IMR-90 (cell line): Measurements from ENCODE around the gene IL12RB2.

Source experiments
- CEBPB ChIP-seq: IDR thresholded peaks from 2 replicates; pipeline ENCODE4 v1.6.1; 2012; ENCODE audit warnings: low read depth, low read length, improper control_type of control experiment
- MXI1 ChIP-seq: IDR thresholded peaks from 2 replicates; pipeline ENCODE4 v1.6.1; 2012; ENCODE audit warnings: low read depth, mild to moderate bottlenecking, low read length, moderate library complexity, borderline replicate concordance
- POLR2A ChIP-seq: IDR thresholded peaks from 2 replicates; pipeline ENCODE4 v1.6.1; 2012; ENCODE audit warnings: mild to moderate bottlenecking, low read depth, low read length
- TF ChIP-seq, protein P1 (sequence below): conservative IDR thresholded peaks from 2 replicates; pipeline ENCODE4 v1.5.1; 2012; ENCODE audit warnings: mild to moderate bottlenecking, low read depth, low read length, improper control_type of control experiment
- TF ChIP-seq, protein P2 (sequence below): fragments of 150-350 bp; IDR thresholded peaks from 2 replicates; pipeline ENCODE4 v1.6.1; 2017; ENCODE audit warnings: mild to moderate bottlenecking, antibody characterized with exemption, low read length, low read depth

DNA sequence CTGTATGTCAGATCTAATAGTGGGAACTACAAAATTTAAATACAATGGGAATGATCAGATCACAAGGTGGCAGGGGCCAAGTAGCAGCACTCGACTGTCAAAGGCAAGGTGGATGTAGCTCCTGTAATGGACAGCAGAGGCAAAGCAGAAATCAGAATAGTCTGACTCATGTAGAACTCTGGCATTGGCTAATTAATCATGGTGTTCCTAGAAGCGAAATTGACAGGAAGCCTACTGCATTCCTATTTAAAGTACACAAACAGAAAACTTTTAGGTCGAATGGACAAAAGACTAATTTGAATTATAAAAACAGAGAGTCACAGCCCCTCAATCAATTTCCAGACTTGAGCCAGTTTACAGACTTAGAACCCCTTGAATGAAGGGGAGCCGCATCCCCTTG is 17.4 kb upstream of the IL12RB2 start:
- TF ChIP-seq, protein P1, sequence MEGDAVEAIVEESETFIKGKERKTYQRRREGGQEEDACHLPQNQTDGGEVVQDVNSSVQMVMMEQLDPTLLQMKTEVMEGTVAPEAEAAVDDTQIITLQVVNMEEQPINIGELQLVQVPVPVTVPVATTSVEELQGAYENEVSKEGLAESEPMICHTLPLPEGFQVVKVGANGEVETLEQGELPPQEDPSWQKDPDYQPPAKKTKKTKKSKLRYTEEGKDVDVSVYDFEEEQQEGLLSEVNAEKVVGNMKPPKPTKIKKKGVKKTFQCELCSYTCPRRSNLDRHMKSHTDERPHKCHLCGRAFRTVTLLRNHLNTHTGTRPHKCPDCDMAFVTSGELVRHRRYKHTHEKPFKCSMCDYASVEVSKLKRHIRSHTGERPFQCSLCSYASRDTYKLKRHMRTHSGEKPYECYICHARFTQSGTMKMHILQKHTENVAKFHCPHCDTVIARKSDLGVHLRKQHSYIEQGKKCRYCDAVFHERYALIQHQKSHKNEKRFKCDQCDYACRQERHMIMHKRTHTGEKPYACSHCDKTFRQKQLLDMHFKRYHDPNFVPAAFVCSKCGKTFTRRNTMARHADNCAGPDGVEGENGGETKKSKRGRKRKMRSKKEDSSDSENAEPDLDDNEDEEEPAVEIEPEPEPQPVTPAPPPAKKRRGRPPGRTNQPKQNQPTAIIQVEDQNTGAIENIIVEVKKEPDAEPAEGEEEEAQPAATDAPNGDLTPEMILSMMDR: no peak
- no peak for TF ChIP-seq CEBPB
- TF ChIP-seq, protein P2, sequence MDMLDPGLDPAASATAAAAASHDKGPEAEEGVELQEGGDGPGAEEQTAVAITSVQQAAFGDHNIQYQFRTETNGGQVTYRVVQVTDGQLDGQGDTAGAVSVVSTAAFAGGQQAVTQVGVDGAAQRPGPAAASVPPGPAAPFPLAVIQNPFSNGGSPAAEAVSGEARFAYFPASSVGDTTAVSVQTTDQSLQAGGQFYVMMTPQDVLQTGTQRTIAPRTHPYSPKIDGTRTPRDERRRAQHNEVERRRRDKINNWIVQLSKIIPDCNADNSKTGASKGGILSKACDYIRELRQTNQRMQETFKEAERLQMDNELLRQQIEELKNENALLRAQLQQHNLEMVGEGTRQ: no peak
- TF ChIP-seq POLR2A: no peak
- no peak for TF ChIP-seq MXI1
